AG08395 (cell line): ENCODE data around the gene PRSS50.

Experiments used
- DNase-seq: peaks from one replicate; pipeline ENCODE4 v3.0.0; 2012; ENCODE audit warnings: mixed read lengths, low spot score

The PRSS50 gene

DNA sequence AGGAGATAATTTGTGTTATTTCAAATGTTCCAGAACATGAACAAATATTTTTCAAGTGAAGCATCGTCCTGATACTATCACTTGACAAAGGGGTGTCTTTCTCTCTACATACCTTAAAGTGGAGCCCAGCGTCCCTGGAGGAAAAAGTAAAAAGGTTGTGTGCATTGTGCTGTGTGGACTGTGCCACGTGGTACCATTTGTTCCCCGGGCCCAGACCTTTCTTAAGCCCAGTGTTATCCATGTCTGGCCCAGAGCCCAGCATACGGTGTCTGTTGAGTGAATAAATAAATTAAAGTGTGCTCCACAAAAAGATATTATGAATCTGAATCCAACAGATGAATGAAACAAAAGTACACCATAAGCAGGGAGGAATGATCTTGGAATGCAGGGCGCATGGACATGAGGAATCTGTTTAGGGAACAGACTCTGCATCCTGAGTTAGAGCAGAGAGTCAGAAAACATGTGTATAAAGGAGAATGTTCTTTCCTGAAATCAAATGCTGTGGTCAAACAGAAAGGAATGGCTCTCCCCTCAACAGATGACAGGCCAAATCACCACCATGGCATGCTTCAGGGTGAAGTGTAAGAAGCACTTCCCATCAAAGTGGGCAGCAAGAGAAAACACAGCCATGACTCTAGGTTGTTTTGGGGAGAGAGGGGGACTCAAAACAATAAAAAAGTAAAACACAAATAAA is 8.1 kb upstream of the PRSS50 start:
- no peak for DNase-seq

DNA sequence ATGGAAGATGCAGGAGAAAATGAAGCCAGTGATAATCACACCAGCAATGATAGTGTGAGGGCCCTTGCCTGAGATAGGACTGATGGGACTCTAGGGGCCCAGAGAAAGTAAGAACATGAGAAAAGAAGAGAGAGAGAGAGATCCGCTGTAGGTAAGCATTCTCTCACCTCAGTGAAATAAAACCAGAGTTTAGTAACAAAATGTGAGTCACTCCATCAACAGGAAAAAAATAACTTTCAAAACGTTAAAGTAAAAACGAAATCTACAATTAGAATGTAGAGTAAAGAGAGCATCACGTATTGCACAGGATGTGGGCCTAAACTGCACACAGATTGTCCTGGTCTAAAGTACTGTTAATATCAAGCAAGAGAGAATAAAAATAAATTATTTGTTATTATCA is 6.8 kb upstream of the PRSS50 start:
- DNase-seq, result no peak

DNA sequence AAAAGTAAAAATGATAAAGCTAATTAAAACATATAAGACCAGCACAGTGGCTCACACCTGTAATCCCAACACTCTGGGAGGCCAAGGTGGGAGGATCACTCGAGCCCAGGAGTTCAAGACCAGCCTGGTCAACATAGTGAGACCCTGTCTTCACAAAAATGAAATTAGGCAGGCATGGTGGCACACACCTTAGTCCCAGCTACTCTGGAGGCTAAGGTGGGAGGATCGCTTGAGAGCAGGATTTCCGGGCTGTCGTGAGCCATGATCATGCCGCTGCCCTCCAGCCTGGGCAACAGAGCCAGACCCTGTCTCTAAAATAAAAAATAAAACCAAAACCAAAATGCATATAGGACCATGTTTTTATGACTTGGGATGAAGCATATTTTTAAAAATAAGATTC is 4.8 kb upstream of the PRSS50 start:
- DNase-seq, result no peak

DNA sequence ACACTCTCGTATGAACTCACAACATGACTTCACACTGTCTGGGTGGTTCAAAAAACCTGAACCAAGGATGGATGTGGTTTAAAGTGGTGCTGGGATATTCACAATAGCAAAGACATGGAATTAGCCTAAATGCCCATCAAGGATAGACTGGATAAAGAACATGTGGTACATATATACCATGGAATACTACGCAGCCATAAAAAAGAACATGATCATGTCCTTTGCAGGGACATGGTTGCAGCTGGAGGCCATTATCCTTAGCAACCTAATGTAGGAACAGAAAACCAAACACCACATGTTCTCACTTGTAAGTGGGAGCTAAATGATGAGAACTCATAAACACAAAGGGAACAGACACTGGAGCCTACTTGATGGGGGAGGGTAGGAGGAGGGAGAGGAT is 3.3 kb upstream of the PRSS50 start:
- DNase-seq, result no peak

DNA sequence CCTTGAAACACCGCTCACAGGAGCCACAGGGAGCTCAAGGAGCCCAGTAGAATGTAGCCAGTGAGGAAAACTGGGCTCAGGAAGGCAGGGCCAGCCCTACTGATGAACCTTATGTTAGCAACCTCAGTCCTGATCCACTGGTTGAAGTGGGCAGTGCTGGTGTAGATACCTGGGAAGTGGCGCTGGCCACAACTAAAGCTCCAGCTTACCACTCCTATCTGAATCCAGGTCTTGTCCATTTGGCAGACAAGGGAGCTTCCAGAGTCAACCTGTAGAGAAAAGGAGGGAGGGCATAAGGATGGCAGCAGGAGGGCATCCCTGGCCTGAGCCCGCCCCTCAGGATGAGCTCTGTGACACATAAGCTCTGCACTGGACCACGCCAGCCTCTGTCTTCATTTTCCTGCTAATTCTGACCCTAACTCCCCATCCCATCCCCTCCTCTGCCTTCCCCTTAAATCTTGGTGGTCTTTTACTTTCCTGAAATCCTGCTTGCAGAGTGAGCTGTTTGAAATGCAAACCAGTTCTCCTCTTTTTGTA is 2.1 kb upstream of the PRSS50 start:
- DNase-seq, result no peak

DNA sequence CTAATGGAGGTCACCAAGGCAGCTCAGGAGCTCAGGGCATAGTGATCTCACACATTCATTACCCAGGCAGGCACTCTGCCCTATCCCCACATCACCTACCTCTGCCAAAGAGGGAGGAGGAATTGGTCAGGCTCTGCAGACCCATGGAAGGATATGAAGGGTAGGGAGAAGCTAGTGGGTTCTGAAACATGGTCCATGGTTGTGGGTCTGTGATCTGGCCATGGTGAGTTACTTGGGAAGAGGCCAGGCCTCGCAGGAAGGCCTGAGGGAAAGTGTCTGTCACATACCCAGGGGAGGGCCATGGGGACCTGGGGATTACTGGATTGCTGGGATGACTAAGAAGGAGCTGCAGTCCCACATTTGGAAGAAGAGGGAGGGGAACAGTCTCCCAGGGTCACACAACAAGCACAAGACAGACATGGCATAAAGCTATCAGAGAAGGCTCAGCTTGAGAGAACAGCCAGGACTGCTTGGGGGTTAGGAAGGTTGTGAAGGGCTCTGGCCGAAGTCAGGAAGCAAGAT is 1.4 kb upstream of the PRSS50 start:
- DNase-seq, result no peak

DNA sequence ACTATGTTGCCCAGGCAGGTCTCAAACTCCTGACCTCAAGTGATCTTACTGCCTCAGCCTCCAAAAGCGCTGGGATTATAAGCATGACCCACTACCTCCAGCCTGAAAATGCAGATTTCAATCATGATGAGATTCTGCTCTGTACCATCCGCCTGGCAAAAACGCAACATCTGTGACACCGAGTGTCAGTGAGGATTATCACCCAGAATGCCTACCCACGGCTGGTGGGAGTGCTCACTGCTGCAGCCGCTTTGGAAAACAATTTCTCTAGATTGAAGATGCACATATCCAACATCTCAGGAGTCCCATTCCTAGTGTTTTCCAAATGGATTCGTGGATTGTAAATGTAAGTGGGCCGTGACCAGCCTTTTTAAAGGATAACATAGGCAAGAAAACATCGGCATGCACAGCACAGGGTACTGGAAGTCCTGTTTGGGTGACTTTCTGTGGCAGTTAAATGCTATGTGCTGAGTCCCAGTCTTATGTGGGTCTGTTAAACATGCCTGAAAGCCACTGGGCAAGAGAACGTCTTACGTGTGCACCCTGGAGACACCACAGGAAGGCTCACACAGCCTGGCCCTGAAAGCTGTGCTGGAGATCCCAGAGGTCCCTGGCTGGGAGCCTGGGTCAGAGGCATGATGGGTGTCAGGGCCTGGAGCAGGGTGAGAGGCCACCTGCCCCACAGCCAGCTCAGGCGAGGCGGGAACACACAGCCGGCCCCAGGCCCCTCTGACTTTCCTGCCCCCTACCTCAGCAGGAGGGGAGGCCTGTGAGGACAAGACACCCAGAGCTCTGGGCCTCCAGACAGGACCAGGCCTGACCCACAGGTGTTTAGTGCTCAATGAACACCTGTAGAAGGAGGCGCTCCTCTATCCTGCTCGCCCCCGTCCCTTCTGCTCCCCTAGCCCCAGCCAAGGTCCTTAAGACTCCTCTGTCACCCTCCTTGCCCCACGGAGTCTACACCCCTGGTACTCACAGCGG is 918 bp downstream of the PRSS50 start:
- DNase-seq, result no peak

DNA sequence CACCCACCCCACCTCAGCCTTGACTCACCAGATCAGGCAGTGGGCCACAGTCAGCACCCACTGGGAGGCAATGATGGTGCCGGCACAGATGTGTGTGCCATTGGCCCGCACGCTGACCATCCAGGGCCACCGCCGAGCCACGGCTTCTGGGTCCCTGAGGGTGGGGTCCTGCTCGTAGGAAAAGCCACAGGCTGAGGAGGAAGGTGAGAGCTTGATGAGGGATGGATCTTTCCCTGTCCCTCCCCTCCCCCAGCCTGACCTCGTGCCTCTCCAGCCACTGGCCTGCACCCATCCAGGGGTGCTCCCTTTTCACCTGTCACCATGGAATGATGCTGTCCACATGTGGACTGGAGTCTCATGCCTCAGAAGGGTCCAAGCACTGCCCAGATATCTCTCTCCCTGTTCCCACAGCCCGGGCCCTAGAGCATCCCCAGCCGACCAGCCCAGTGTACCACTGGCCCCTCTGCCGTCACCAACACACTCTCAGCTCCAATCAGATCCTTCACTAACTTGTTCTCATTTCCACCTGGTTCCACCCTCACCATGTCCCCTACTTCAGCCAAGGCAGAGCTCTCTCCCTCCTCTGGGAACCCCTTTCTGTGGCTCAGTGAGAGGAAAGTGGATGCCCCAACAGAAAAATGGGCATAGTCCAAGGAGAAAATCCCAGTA is 2.0 kb downstream of the PRSS50 start:
- no peak for DNase-seq

DNA sequence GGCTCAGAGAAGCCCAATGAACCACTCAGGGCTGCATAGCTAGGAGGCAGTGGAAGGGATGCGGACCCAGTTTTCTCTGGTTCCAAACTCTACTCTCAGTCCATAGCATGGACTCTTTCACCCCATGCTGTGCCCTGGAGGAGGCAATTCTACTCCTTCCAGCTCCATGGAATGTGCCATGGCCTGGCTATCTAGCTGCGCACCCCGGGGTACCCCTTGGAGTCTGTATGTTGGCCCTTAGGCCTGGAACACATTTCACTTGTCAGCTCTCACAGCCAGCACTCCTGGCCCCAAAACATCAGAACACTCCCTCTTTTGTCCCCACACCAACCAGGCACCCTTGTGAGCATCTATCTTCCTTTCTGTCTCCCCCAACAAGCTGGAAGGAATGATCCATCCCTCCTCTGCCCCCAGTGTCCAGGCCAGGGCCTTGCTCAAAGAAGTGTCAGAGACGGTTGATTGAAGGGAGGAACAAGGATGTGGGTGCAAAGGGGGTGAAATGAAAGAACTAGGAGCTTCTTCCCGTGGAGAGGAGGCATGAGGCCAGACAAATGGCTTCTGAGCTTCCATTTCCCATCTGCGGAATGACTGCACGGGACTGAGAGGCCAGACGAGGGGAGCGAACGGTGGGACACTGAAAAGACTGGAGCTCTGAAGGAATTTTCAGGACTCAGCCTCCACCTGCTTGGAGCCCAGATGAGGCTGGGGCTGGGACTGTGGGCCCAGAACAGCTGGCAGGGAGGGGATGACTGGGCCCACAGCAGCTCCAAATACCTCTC is 2.8 kb downstream of the PRSS50 start:
- DNase-seq, result no peak

DNA sequence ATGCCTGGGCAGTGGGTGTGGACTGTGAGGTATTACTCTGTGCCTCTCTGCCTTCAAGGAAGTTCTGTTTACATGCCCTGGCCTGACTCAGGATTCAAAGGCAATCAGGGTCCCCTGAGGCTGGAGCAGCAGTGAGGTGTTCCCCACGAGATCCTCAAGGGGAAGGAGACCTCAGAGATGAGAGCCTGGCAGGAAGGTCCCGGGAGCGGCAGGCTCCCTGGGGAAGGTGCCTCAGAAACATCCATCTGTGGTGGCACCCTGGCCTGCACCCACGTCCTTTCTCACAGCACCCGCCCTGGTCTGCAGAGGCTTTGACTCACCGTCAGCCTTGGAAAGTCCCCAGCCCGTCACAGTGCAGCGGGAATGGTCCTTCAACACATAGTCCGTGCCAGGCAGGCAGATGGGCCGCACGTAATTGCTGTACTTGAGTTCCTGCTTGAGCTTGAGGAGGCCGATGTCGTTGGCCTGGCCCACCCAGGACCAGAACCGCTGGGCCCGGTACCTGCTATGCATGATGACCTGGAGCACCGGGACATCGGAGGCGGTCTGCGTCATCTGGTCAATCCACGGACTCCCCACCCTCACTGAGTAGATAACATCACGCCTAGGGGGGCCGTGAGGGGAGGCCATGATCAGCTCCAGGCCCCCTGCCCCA is 3.6 kb downstream of the PRSS50 start:
- no peak for DNase-seq

DNA sequence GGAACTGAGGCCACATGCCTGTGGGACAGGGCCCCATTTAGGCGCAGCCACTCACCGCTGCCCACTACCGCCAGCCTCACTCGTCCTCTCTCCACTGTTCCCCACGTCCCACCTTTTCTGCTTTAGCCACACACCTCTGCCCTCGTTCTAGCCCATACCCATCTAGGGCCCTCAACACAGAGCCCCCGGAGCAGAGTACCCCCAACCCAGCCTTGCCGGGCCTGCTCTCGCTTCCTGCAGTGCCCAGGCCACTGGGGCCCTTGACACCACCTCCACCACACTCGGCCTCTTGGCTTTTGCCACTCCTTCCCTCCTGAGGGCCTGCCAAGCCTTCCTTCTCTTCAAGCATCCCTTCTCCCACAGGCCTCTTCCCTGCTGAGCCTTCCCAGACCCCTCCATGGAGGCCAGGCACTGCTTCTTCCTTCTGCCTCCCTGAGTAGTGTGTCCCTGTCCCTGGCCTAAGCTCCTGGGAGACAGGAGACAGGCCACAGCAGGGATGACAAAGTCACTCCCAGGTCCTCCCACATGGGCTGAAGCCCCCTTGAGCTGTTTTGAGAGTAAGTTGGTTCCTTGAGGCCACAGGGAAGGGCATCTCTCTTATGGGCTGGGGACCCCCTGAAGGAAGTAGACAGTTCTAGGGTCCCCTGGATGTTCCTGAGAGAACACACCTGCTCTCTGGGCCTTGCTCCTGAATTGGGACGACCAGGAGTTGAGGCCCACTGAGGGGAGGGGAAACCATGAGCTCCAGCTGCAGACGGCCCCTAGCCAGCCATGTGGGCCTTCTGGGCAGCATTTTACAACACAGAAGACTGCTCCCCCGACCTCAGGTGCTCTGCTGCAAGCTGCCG is 4.4 kb downstream of the PRSS50 start:
- DNase-seq, result no peak

DNA sequence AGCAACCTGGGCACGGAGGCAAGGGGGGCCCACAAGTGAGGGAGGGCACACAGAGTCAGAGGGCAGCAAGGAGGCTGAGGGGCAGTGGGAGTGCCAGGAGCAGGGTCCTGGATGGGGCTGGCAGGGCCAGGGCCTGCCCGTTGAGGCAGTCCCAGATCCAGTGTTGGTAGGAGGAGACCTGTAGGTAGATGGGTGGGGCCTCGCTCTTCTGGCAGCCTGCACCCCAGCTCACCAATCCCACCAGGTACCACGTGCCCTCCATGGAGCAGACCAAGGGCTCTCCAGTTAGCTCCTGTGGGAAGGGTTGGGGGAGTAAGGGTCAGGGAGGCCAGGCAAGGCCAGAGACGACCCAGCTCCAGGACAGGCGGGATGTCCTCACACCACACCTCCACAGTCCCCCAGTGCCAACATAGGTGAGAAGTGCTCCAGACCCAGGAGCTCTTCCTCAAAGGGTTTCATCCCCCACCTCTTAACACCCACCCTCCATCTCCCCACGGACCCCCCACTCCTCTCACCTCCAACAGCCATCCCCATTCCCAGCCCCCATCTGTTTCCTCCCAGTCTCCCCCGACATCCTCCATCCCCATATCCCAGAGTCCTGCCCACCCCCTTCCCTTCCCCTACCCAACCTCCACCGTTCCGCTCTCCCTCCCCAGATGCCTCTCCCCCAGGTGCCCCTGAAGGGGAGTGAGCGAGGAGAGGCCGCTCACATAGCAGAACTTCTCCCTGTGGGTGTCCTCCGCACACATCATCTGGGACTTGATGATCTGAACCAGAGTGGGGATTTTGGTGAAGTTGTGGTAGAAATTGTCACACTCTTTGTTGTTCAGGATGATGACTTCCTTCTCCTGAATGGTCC is 5.2 kb downstream of the PRSS50 start:
- DNase-seq, result no peak

DNA sequence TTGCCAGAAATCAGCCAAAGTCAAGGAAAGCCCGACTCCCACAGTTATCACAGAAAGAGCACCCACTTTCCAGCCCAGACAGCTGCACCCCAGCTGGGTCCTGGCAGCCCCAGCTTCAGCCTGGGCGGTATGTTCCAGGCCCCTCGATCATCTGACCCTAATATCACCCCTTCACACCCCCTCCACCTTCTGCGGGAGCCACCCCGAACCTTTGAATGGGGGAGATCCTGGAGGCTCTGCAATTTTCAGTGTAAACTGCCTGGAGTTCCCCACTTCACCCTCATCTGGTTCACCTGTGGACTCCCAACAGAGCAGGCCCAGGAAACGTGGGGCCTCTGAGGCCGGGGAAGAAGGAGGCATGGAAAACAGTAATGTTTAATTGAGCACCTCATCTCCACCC is 5.9 kb downstream of the PRSS50 start:
- no peak for DNase-seq

DNA sequence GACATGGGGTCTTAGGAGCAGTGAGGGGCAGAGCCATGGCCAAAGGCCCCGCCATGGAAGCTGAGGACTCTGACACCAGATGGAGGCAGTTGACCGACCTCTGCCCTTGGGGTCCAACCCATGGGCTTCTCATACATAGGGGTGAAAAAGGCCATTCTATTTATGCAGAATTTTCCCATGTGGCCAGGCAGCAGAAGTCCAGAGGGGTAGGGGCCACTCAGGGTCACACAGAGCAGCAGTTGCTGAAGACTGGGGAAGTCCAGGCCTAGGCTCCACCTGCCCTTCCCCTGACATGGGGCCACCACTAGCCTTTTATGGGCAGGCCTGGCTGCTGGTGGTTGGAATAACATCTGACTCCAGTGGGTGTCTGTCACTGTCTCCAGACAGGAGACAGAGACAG is 6.4 kb downstream of the PRSS50 start:
- no peak for DNase-seq

DNA sequence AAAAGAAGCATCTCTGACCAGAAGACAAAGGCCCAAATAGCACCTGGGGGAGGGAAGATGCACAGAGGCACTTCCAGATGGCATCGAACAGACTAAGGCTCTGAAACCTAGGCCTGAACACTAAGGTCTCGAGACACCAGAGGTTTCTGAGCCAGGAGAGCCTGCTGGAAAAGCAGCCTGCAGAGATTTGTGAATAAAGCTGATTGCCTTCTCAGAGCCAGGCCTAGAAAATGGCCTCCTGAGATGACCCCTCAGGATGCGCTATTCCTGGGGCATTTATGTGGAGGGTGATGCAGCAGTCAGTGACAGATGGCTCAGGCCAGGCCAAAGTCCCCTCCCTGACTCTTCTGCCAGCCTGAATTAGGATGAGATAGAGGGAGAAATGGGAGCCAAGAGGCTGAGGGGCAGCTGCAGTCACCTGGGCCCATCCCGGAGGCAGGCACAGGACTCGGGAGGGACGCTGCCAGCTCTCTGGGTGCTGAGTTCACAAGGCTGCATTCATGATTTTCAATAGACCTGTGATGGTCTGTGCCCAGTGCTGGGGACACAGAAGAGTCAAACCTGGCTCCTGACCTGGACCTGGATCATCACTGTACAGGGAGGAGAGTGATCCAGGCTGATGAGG is 6.9 kb downstream of the PRSS50 start:
- DNase-seq, result no peak

DNA sequence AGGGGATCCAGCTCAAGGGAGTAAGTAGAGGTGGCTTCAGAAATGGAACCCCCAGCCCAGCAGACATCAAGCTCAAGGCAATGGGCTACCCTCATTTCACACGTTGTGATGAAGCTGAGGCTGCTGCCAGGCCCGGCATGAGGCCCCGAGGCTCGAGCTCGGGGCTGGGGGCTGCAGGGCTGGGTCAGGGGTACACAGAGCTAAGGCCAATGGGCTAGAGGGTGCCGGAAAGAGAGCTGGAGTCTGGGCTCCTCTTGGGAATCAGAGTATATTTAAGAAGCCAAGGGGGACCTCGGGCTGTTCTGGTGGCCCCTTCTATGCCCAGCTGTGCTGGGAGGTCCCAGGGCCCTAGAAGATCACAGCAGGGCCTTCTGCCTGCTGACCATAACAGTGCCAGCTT is 7.4 kb downstream of the PRSS50 start:
- DNase-seq, result no peak

DNA sequence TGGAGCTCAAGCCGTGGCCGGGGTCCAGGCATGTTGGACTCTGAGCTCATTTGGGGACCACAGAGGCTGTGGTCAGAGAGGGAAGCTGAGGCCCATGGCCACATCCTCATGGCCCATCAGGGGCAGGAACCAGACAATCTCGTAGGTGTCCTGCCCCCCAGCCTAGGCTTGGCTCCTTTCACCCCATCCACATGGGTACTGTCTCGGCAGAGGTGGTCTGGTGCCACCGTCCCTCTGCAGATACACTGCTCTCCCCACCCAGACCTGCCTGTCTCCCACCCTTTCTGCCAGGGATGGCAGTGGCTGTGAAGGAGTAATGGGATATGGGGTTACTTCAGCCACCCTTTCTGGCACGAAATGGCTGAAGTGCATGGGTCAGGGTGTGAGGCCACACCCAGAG is 7.9 kb downstream of the PRSS50 start:
- no peak for DNase-seq

DNA sequence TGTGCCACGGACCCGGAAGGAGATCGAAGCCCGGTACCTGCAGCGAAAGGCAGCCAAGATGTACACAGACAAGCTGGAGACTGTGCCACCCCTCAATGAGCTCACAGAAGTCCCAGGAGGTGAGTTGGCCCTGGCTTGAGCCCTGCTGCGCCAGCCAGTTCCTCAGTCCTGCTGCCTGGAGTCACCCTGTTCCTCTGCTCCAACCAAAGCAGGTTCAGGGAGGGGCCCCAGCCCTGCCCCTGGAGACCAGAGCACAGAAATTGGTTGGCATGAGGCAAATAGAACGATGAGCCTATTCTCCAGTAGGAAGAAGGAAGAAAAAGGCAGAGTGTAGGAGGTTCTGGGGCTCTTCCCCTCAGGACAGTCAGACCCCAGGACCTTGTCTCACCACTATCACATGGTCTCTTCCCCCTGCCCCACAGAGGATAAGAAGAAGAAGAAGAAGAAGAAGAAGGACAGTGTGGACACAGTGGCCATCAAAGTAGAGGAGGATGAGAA is 8.5 kb downstream of the PRSS50 start:
- DNase-seq, result no peak
